D721Med (cell line): ENCODE data around the gene GRPEL1.

Experiments
- DNase-seq: peaks from one replicate; pipeline ENCODE4 v3.0.0; 2011; ENCODE audit warnings: low spot score; ENCODE audit not compliant: insufficient read length
- FAIRE-seq: peaks from 2 replicates; lab custom pipeline; 2011; peaks lifted over from hg19 to GRCh38; lab: Jason Lieb, UNC
- CTCF ChIP-seq: IDR thresholded peaks from 2 replicates; pipeline ENCODE4 v1.5.1; 2012; ENCODE audit warnings: mild to moderate bottlenecking, control low read depth; ENCODE audit not compliant: insufficient read depth; ENCODE audit errors: missing control alignments

Gene GRPEL1

GRCh38 chr4:7063362-7063761, 4.5 kb downstream of the GRPEL1 start:
- no peak for TF ChIP-seq CTCF
- no peak for FAIRE-seq
- no peak for DNase-seq

- FAIRE-seq (no peak), DNase-seq (no peak)
- no peak for TF ChIP-seq CTCF
These were observed 5.0 kb downstream of the GRPEL1 start for GRCh38 chr4:7062816-7063215.

GRCh38 chr4:7061815-7062214, 6.0 kb downstream of the GRPEL1 start:
- no peak for DNase-seq
- no peak for FAIRE-seq
- TF ChIP-seq CTCF, result no peak

- TF ChIP-seq CTCF, result no peak
- FAIRE-seq (no peak), DNase-seq (no peak)
These were observed 7.3 kb downstream of the GRPEL1 start for GRCh38 chr4:7060346-7061150.

- DNase-seq (no peak), FAIRE-seq (no peak)
- no peak for TF ChIP-seq CTCF
These were observed 8.2 kb downstream of the GRPEL1 start for GRCh38 chr4:7059662-7060061.

GRCh38 chr4:7058792-7059191, 9.1 kb downstream of the GRPEL1 start:
- FAIRE-seq, result no peak
- no peak for DNase-seq
- TF ChIP-seq CTCF, result no peak

GRCh38 chr4:7055990-7056325, 11.9 kb downstream of the GRPEL1 start:
- no peak for DNase-seq
- no peak for FAIRE-seq
- no peak for TF ChIP-seq CTCF
